Skeletal muscle tissue (tissue), 4 donors: ENCODE data around the gene ACAA2. TPM values are rescaled to one million over a fixed set of nuclear protein-coding genes. Genes with fewer than 3 reads are reported as not detected.
"Not testable (repeated sequence)": the region's sequence is repeated elsewhere in the genome, so short reads cannot be mapped to it uniquely, and the experiment has no call there.

ENCODE experiments used
- H3K27ac ChIP-seq: one replicate; pipeline ENCODE4 v1.7.0; 2013; ENCODE audit warnings: mild to moderate bottlenecking, low read depth, low read length, inconsistent platforms
- H3K27me3 ChIP-seq, 3 donors: one replicate each; pipeline ENCODE4 v1.7.0; 2013; ENCODE audit warnings: low read length in 3 of 3; ENCODE audit not compliant: control insufficient read depth in 3 of 3, insufficient read depth in 3 of 3
- H3K36me3 ChIP-seq, 3 donors: one replicate each; pipeline ENCODE4 v1.7.0; 2013; ENCODE audit warnings: low read length in 3 of 3; ENCODE audit not compliant: control insufficient read depth in 3 of 3, insufficient read depth in 3 of 3
- H3K4me1 ChIP-seq, 3 donors: one replicate each; pipeline ENCODE4 v1.7.0; 2013; ENCODE audit warnings: low read length in 3 of 3, mild to moderate bottlenecking in 3 of 3; ENCODE audit not compliant: control insufficient read depth in 3 of 3, insufficient read depth in 3 of 3
- H3K4me3 ChIP-seq, 3 donors: one replicate each; pipeline ENCODE4 v1.7.0; 2013; ENCODE audit warnings: low read length in 3 of 3
- H3K9ac ChIP-seq, 3 donors: one replicate each; pipeline ENCODE4 v1.7.0; 2013; ENCODE audit warnings: low read length in 3 of 3, mild to moderate bottlenecking in 3 of 3, moderate library complexity in 2 of 3, low read depth in 1 of 3
- H3K9me3 ChIP-seq, 3 donors: one replicate each; pipeline ENCODE4 v1.7.0; 2013; ENCODE audit warnings: low read length in 3 of 3; ENCODE audit not compliant: control insufficient read depth in 3 of 3
- total RNA-seq: library from RNA; depleted of rRNA; stranded (reverse); fragments of >200 nt; gene quantifications from one replicate; pipeline ENCODE4 v1.2.3, GENCODE V29; 2014
- donor health status: Osteomylitis.

The ACAA2 gene
- total RNA-seq, 1 donor from 2014 or later: 77.2 TPM

GRCh38 chr18:49837316-49837835 is 24.0 kb upstream of the ACAA2 start:
- H3K4me3 ChIP-seq, H3K4me1 ChIP-seq, H3K9ac ChIP-seq, H3K9me3 ChIP-seq, H3K27me3 ChIP-seq, H3K27ac ChIP-seq, H3K36me3 ChIP-seq: not testable (repeated sequence)

DNA sequence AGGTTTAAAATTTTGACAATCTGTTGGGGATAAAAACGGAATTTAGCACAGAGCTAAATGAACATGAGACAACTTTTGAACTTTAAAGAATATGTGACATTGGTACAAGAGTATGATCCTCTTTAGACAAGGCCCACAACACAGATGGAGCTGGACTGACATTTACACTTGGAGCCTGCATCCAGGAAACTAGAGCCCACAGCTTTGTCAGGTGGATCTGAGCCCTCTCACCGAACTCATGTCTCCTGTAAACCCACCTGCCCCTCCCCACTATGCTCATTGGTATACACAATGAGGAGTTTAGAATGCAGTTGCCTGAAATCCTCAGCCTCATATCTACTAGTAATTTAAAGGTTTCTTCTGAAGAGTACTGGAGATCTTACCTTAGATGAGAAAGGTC is 22.1 kb upstream of the ACAA2 start:
- Histone ChIP-seq H3K9ac (no peak overlapping the region), H3K4me3 (no peak overlapping the region), H3K27ac (no peak overlapping the region), H3K27me3 (no peaks in the 10 kb centered on the region), H3K9me3 (no peaks in the 10 kb centered on the region), H3K36me3 (no peaks in the 10 kb centered on the region), H3K4me1 (peaks cover 0 to 2% (median 0%) of the 10 kb centered on the region in 3 donors)

DNA sequence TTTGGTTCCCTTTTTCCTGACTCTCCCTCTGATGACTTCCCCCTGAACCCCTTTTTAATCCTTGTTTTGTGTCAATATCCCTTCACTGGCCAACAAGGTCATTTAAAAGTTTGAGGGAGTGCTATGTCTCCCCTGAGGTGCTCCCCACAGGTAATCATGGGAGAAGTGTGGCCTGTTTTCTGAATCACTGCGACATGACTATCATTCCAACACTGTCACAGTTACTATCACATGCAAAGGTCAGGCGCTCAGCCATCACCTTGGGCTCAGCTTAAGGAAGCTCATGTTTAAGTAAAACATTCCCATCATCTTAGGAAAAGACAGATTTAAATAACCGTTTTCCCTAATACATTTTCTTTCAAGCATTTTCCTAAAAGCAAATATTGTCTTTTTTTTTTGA is 20.9 kb upstream of the ACAA2 start:
- no peak overlapping the region for H3K27ac ChIP-seq
- no peaks in the 10 kb centered on the region for H3K36me3 ChIP-seq
- H3K9ac ChIP-seq: no peak overlapping the region
- H3K27me3 ChIP-seq: no peaks in the 10 kb centered on the region
- peaks cover 0 to 2% (median 0%) of the 10 kb centered on the region in 3 donors for H3K4me1 ChIP-seq
- no peak overlapping the region for H3K4me3 ChIP-seq
- no peaks in the 10 kb centered on the region for H3K9me3 ChIP-seq

DNA sequence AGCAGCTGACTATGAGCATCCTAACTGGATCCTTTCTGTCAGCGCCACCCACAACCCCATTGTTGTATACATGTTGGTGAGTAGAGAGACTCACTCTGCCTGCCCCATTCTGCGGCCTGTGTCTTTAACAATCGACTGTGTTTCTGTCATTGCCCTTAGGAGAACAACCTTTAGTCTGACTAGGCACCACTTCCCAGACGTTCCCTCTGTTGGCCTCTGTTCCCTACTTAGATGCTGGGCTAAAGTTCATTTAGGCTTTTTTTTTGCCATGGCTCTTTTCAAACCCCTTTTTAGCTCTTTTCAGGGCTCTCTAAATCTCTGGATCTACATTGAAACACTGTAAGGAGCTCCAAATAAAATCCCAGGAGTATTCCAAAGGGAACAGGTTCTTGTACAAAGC is 20.5 kb upstream of the ACAA2 start:
- Histone ChIP-seq H3K4me1 (peaks cover 0 to 2% (median 0%) of the 10 kb centered on the region in 3 donors), H3K9ac (no peak overlapping the region), H3K27me3 (no peaks in the 10 kb centered on the region), H3K9me3 (no peaks in the 10 kb centered on the region), H3K4me3 (no peak overlapping the region), H3K27ac (no peak overlapping the region), H3K36me3 (no peaks in the 10 kb centered on the region)

DNA sequence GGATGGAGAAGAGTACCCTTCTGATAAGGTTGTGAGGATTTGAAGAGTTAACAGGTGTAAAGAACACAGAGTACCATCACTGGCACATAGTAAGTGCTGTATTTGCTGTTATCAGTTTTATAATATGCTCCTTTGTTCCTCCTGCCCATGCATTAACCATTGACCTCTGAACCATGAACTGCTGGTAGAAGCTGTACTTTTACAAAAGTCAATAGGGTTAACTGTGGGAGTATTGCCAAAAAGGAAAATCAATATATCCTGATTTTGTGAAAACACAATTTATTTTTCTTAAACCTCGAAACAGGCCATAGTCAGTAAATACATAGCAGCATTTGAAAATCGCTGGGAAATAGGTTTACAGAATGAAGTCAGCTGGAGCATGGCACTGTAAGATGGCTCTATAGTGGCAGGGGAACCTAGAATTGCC is 18.9 kb upstream of the ACAA2 start:
- H3K9ac ChIP-seq: no peak overlapping the region
- no peaks in the 10 kb centered on the region for H3K9me3 ChIP-seq
- no peak overlapping the region for H3K27ac ChIP-seq
- peaks cover 0 to 2% (median 0%) of the 10 kb centered on the region in 3 donors for H3K4me1 ChIP-seq
- no peaks in the 10 kb centered on the region for H3K27me3 ChIP-seq
- H3K4me3 ChIP-seq: no peak overlapping the region
- no peaks in the 10 kb centered on the region for H3K36me3 ChIP-seq

DNA sequence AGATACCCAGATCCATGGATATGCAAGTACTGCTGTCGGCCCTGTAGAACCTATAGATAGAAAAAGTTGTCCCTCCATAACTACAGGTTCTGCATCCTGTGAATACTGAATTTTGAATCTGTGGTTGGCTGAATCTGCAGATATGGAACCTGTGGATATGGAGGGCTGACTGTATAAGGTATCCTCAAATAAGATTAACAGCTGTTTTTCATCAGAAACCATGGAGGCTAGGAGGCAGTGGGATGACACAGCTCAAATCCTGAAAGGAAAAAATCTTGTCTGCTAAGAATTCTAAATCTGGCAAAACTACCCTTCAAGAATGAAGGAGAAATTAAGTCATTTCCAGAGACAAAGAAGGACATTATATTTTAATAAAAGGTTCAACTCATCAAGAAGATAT is 14.7 kb upstream of the ACAA2 start:
- no peaks in the 10 kb centered on the region for H3K27me3 ChIP-seq
- no peak overlapping the region for H3K9ac ChIP-seq
- H3K36me3 ChIP-seq: no peaks in the 10 kb centered on the region
- no peak overlapping the region for H3K27ac ChIP-seq
- no peaks in the 10 kb centered on the region for H3K9me3 ChIP-seq
- H3K4me3 ChIP-seq: no peak overlapping the region
- no peaks in the 10 kb centered on the region for H3K4me1 ChIP-seq

GRCh38 chr18:49819823-49820671 is 6.7 kb upstream of the ACAA2 start:
- Histone ChIP-seq H3K9me3 (no peaks in the 10 kb centered on the region), H3K4me1 (no peaks in the 10 kb centered on the region), H3K27me3 (no peaks in the 10 kb centered on the region), H3K4me3 (no peak overlapping the region), H3K27ac (no peak overlapping the region), H3K36me3 (no peaks in the 10 kb centered on the region), H3K9ac (no peak overlapping the region)

DNA sequence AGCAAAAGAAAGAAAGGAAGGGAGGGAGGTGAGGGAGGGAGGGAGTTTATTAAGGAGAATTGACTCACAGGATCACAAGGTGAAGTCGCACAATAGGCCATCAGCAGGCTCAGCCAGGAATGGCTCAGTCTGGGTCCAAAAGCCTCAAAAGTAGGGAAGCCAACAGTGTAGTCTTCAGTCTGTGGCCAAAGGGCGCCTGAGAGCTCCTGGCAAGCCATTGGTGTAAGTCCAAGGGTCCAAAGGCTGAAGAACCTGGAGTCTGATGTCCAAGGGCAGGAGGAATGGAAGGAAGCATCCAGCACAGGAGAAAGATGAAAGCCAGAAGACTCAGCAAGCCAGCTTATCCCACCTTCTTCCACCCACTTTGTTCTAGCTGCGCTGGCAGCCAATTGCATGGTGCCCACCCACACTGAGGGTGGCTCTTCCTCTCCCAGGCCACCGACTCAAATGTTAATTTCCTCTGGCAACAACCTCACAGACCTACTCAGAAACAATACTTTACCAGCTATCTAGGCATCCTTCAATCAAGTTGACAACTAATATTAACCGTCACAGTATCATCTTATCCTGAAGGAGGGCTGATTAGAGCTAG is 5.8 kb upstream of the ACAA2 start:
- Histone ChIP-seq H3K4me3 (no peak overlapping the region), H3K4me1 (peaks cover 0 to 4% (median 3%) of the 10 kb centered on the region in 3 donors), H3K36me3 (no peaks in the 10 kb centered on the region), H3K27me3 (no peaks in the 10 kb centered on the region), H3K27ac (no peak overlapping the region), H3K9me3 (no peaks in the 10 kb centered on the region), H3K9ac (no peak overlapping the region)

DNA sequence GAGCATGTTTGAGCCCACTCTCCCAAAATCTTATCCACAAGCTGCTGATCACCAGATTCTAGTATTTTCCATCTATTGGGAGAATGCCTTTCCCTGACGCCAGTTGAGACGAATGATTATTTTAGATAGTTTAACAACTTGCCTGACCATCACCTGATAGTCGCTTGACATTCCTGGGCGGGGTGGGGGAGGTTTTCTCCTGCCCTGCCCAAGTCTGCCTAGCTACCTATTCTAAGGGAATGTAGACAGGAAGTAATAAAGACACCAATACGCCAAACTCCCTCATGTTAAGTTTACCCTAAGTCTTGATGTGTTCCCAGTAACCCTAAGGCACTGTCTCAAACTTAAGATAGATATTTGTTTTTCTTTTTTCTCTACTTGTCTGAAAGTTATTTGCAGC is 4.6 kb upstream of the ACAA2 start:
- Histone ChIP-seq H3K27me3 (no peaks in the 10 kb centered on the region), H3K27ac (no peak overlapping the region), H3K36me3 (no peaks in the 10 kb centered on the region), H3K4me1 (peaks cover 0 to 7% (median 4%) of the 10 kb centered on the region in 3 donors), H3K9me3 (no peaks in the 10 kb centered on the region), H3K9ac (no peak overlapping the region), H3K4me3 (no peak overlapping the region)

DNA sequence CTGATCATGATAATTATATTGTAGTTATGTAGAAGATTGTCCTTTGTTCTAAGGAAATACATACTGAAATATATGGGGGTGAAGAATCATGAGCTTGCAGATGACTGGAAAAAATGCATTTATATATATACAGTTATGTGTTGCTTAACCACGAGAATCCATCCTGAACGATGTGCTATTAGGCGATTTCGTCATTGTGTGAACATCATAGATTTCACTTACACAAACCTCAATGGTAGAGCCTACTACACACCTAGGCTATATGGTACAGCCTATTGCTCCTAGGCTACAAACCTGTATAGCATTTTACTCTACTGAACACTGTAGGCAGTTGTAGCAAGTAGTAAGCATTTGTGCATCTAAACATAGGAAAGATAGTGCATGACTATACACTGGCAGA is 2.6 kb upstream of the ACAA2 start:
- H3K27me3 ChIP-seq: no peaks in the 10 kb centered on the region
- H3K27ac ChIP-seq: no peak overlapping the region
- no peaks in the 10 kb centered on the region for H3K9me3 ChIP-seq
- no peak overlapping the region for H3K4me3 ChIP-seq
- no peaks in the 10 kb centered on the region for H3K36me3 ChIP-seq
- H3K9ac ChIP-seq: no peak overlapping the region
- peaks cover 12 to 21% (median 15%) of the 10 kb centered on the region in 3 donors for H3K4me1 ChIP-seq
